Astrocyte (in vitro differentiated cells and primary cell): ENCODE results near the gene SEC31B.

Experiments
- EZH2 ChIP-seq: IDR thresholded peaks from 2 replicates; pipeline ENCODE4 v1.6.1; 2012; ENCODE audit warnings: mild to moderate bottlenecking, low read length, inconsistent platforms; ENCODE audit not compliant: insufficient read depth
- TF ChIP-seq, protein P1 (sequence below): IDR thresholded peaks from 2 replicates; pipeline ENCODE4 v1.5.1; 2011; ENCODE audit warnings: low read depth, mild to moderate bottlenecking, inconsistent platforms, low read length, moderate library complexity; ENCODE audit not compliant: insufficient read depth

DNA sequence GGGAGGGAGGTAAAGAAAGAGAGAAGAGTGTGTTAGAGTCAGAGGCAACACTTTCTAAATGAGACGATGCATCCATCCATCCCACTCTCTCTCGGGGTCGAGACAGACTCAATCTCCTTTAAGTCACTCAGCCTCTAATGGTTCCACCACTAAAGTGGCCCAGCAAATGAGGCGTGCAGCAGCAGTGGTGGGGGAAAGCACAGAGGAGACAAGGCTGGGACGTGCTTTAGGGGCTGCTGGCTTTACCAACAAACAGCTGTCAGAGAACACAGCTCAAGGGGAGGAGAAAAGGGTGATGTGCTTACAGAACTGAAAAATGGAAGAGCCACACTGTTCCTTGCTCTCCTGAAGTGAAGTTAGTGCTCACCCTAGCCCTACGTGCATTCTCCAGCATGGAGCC is 4.5 kb upstream of the SEC31B start:
- TF ChIP-seq, protein P1, sequence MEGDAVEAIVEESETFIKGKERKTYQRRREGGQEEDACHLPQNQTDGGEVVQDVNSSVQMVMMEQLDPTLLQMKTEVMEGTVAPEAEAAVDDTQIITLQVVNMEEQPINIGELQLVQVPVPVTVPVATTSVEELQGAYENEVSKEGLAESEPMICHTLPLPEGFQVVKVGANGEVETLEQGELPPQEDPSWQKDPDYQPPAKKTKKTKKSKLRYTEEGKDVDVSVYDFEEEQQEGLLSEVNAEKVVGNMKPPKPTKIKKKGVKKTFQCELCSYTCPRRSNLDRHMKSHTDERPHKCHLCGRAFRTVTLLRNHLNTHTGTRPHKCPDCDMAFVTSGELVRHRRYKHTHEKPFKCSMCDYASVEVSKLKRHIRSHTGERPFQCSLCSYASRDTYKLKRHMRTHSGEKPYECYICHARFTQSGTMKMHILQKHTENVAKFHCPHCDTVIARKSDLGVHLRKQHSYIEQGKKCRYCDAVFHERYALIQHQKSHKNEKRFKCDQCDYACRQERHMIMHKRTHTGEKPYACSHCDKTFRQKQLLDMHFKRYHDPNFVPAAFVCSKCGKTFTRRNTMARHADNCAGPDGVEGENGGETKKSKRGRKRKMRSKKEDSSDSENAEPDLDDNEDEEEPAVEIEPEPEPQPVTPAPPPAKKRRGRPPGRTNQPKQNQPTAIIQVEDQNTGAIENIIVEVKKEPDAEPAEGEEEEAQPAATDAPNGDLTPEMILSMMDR = no peak
- no peak for TF ChIP-seq EZH2
